GM19193 (cell line): ENCODE data around the gene LAMA2.

Experiments used
- POLR2A ChIP-seq: IDR thresholded peaks from 4 replicates; pipeline ENCODE4 v1.6.1; 2011; ENCODE audit not compliant: insufficient read depth, insufficient read length; ENCODE audit errors: extremely low read depth

LAMA2 gene

GRCh38 chr6:128889870-128890269 lies 6.9 kb downstream of the LAMA2 start:
- TF ChIP-seq POLR2A, result no peak

GRCh38 chr6:128892079-128892478 lies 9.1 kb downstream of the LAMA2 start:
- TF ChIP-seq POLR2A, result no peak

- no peak for TF ChIP-seq POLR2A
These were observed 16.6 kb downstream of the LAMA2 start for GRCh38 chr6:128899341-128900050.

GRCh38 chr6:128903715-128904114 lies 20.8 kb downstream of the LAMA2 start:
- no peak for TF ChIP-seq POLR2A

- no peak for TF ChIP-seq POLR2A
These were observed 31.1 kb downstream of the LAMA2 start for GRCh38 chr6:128914051-128914450.

GRCh38 chr6:128918886-128919285 lies 35.9 kb downstream of the LAMA2 start:
- TF ChIP-seq POLR2A, result no peak

- no peak for TF ChIP-seq POLR2A
These were observed 36.7 kb downstream of the LAMA2 start for GRCh38 chr6:128919412-128920180.

- TF ChIP-seq POLR2A, result no peak
These were observed 42.8 kb downstream of the LAMA2 start for GRCh38 chr6:128925765-128926164.

- TF ChIP-seq POLR2A, result no peak
These were observed 46.9 kb downstream of the LAMA2 start for GRCh38 chr6:128929869-128930268.

- TF ChIP-seq POLR2A, result no peak
These were observed 47.4 kb downstream of the LAMA2 start for GRCh38 chr6:128930321-128930720.

- TF ChIP-seq POLR2A, result no peak
These were observed 49.1 kb downstream of the LAMA2 start for GRCh38 chr6:128932061-128932460.

GRCh38 chr6:128950864-128951263 lies 67.9 kb downstream of the LAMA2 start:
- TF ChIP-seq POLR2A, result no peak

- no peak for TF ChIP-seq POLR2A
These were observed 70.0 kb downstream of the LAMA2 start for GRCh38 chr6:128952902-128953301.

- no peak for TF ChIP-seq POLR2A
These were observed 71.5 kb downstream of the LAMA2 start for GRCh38 chr6:128954308-128955043.

GRCh38 chr6:128963561-128963960 lies 80.6 kb downstream of the LAMA2 start:
- no peak for TF ChIP-seq POLR2A
